GM20000 (cell line): Measurements from ENCODE around the gene CAB39L.

Experiments used
- DNase-seq: peaks from one replicate; pipeline ENCODE4 v3.0.0; 2012; ENCODE audit warnings: low spot score
- CTCF ChIP-seq: IDR thresholded peaks from 2 replicates; pipeline ENCODE4 v1.5.1; 2012; ENCODE audit warnings: mild to moderate bottlenecking, control low read depth; ENCODE audit errors: extremely low read depth, missing control alignments

CAB39L gene

GRCh38 chr13:49262634-49263033 is 181.2 kb downstream of the CAB39L start:
- TF ChIP-seq CTCF, result no peak
- no peak for DNase-seq

- no peak for TF ChIP-seq CTCF
- no peak for DNase-seq
Measured at GRCh38 chr13:49259586-49259985, 184.3 kb downstream of the CAB39L start.
